HepG2 (cell line): ENCODE results near the gene CAPN12. TPM values are rescaled to one million over a fixed set of nuclear protein-coding genes. Genes with fewer than 3 reads are reported as not detected.

Experiments used
- ASH2L ChIP-seq: fragments of 300-600, 200-600 bp; sonication (generic); IDR thresholded peaks from 2 replicates; pipeline ENCODE4 v1.7.0; 2017; ENCODE audit warnings: low read depth, mild to moderate bottlenecking, moderate library complexity, mixed read lengths, low read length; ENCODE audit not compliant: insufficient read length
- CHD4 ChIP-seq: fragments of 200-600 bp; sonication (generic); IDR thresholded peaks from 2 replicates; pipeline ENCODE4 v1.7.0; 2017; ENCODE audit warnings: mild to moderate bottlenecking, low read length, borderline replicate concordance
- GATA4 ChIP-seq: sonication (generic); IDR thresholded peaks from 2 replicates; pipeline ENCODE4 v1.6.1; 2016; ENCODE audit warnings: antibody characterized with exemption, low read depth, borderline replicate concordance
- ISL2 ChIP-seq: sonication (generic); formaldehyde crosslinking; IDR thresholded peaks from 2 replicates; pipeline ENCODE4 v1.5.0; 2020; ENCODE audit warnings: missing genetic modification reagents
- KDM5B ChIP-seq: sonication (generic); formaldehyde crosslinking; IDR thresholded peaks from 2 replicates; pipeline ENCODE4 v1.4.0; 2020; ENCODE audit warnings: missing genetic modification reagents, mild to moderate bottlenecking, borderline replicate concordance
- MEF2D ChIP-seq: sonication (generic); formaldehyde crosslinking; IDR thresholded peaks from 2 replicates; pipeline ENCODE4 v1.5.1; 2020; ENCODE audit warnings: mild to moderate bottlenecking, missing genetic modification reagents
- MEIS1 ChIP-seq: sonication (generic); formaldehyde crosslinking; IDR thresholded peaks from 2 replicates; pipeline ENCODE4 v1.9.0; 2021; ENCODE audit warnings: mild to moderate bottlenecking, missing genetic modification reagents, moderate library complexity, borderline replicate concordance
- MNT ChIP-seq: fragments of 450-650 bp; IDR thresholded peaks from 2 replicates; pipeline ENCODE4 v1.6.1; 2016
- MTA1 ChIP-seq: sonication (generic); formaldehyde crosslinking; IDR thresholded peaks from 2 replicates; pipeline ENCODE4 v1.4.0; 2020; ENCODE audit warnings: missing genetic modification reagents, mild to moderate bottlenecking, borderline replicate concordance
- MTF1 ChIP-seq: sonication (generic); formaldehyde crosslinking; IDR thresholded peaks from 2 replicates; pipeline ENCODE4 v1.5.0; 2020; ENCODE audit warnings: missing genetic modification reagents
- NR2F6 ChIP-seq, 2 experiments: IDR thresholded peaks; 2 replicates each; pipeline ENCODE4 v1.6.1; 2016; ENCODE audit warnings: antibody characterized with exemption in 1 of 2, mild to moderate bottlenecking in 1 of 2
- PHF20 ChIP-seq: sonication (generic); formaldehyde crosslinking; IDR thresholded peaks from 2 replicates; pipeline ENCODE4 v1.5.0; 2020; ENCODE audit warnings: mild to moderate bottlenecking, missing genetic modification reagents
- RAD21 ChIP-seq: fragments of 450-650 bp; formaldehyde crosslinking; IDR thresholded peaks from 2 replicates; pipeline ENCODE4 v1.5.0; 2020; ENCODE audit warnings: mild to moderate bottlenecking
- SOX6 ChIP-seq, 2 experiments: fragments of 450-650 bp in 1 of 2; sonication (generic) in 1 of 2; formaldehyde crosslinking in 1 of 2; IDR thresholded peaks; 2 replicates each; pipeline versions ENCODE4 v1.4.0 to v1.6.1; 2017 to 2020; ENCODE audit warnings: antibody characterized with exemption in 1 of 2, mild to moderate bottlenecking in 1 of 2, missing genetic modification reagents in 1 of 2
- SP140L ChIP-seq: sonication (generic); formaldehyde crosslinking; IDR thresholded peaks from 2 replicates; pipeline ENCODE4 v1.4.0; 2020; ENCODE audit warnings: missing genetic modification reagents, borderline replicate concordance
- SP5 ChIP-seq: IDR thresholded peaks from 2 replicates; pipeline ENCODE4 v1.6.1; 2016; ENCODE audit warnings: low read depth, borderline replicate concordance
- SUZ12 ChIP-seq: fragments of 150-350 bp; IDR thresholded peaks from 2 replicates; pipeline ENCODE4 v1.6.1; 2014; ENCODE audit warnings: low read depth, low read length
- THRA ChIP-seq: sonication (generic); formaldehyde crosslinking; IDR thresholded peaks from 2 replicates; pipeline ENCODE4 v1.4.0; 2020; ENCODE audit warnings: missing genetic modification reagents, borderline replicate concordance
- YEATS2 ChIP-seq: sonication (generic); formaldehyde crosslinking; IDR thresholded peaks from 2 replicates; pipeline ENCODE4 v1.4.0; 2020; ENCODE audit warnings: missing genetic modification reagents, borderline replicate concordance
- ZBTB20 ChIP-seq: sonication (generic); formaldehyde crosslinking; IDR thresholded peaks from 2 replicates; pipeline ENCODE4 v1.8.1; 2023; ENCODE audit warnings: missing genetic modification reagents, low read depth, mild to moderate bottlenecking, borderline replicate concordance
- ZNF232 ChIP-seq: sonication (generic); formaldehyde crosslinking; IDR thresholded peaks from 2 replicates; pipeline ENCODE4 v1.4.0; 2020; ENCODE audit warnings: missing genetic modification reagents, borderline replicate concordance
- ZNF251 ChIP-seq: sonication (generic); formaldehyde crosslinking; IDR thresholded peaks from 2 replicates; pipeline ENCODE4 v1.9.0; 2021; ENCODE audit warnings: mild to moderate bottlenecking, missing genetic modification reagents
- ZNF557 ChIP-seq: sonication (generic); formaldehyde crosslinking; IDR thresholded peaks from 2 replicates; pipeline ENCODE4 v1.4.0; 2020; ENCODE audit warnings: missing genetic modification reagents
- ZNF749 ChIP-seq: sonication (generic); formaldehyde crosslinking; IDR thresholded peaks from 2 replicates; pipeline ENCODE4 v1.8.0; 2022; ENCODE audit warnings: mild to moderate bottlenecking, missing genetic modification reagents, moderate library complexity, borderline replicate concordance
- polyA plus RNA-seq, 8 experiments: library from polyadenylated mRNA; depleted of rRNA in 3 of 8; stranded (reverse) in 7 of 8; unstranded in 1 of 8; fragments of >200 nt; fragmentation: Illumina TruSeq in 4 of 8; extraction: Trizol in 4 of 8; gene quantifications; 2 replicates each; pipeline versions ENCODE4 v1.2.1 to v1.2.3, GENCODE V29; 2011 to 2016; ENCODE audit warnings: low read depth in 4 of 8, missing spikeins in 1 of 8, mixed read lengths in 1 of 8; ENCODE audit not compliant: insufficient read depth in 1 of 8
- total RNA-seq, 5 experiments: library from RNA; depleted of rRNA; stranded (reverse); fragments of >200 nt; fragmentation: Illumina TruSeq; extraction: Trizol; gene quantifications; 2 replicates each; pipeline ENCODE4 v1.2.3, GENCODE V29; 2016; ENCODE audit warnings: low read depth in 1 of 5
- TF ChIP-seq, protein P1 (sequence below): sonication (generic); formaldehyde crosslinking; IDR thresholded peaks from 2 replicates; pipeline ENCODE4 v1.5.0; 2020; ENCODE audit warnings: mild to moderate bottlenecking, low read depth, missing genetic modification reagents, borderline replicate concordance

Gene CAPN12
- total and polyA plus RNA-seq, 2 of the 13 experiments (the other 11 are each of a cell fraction or from before 2014, with no cell fraction given) = 1.6 to 13.6 TPM

DNA sequence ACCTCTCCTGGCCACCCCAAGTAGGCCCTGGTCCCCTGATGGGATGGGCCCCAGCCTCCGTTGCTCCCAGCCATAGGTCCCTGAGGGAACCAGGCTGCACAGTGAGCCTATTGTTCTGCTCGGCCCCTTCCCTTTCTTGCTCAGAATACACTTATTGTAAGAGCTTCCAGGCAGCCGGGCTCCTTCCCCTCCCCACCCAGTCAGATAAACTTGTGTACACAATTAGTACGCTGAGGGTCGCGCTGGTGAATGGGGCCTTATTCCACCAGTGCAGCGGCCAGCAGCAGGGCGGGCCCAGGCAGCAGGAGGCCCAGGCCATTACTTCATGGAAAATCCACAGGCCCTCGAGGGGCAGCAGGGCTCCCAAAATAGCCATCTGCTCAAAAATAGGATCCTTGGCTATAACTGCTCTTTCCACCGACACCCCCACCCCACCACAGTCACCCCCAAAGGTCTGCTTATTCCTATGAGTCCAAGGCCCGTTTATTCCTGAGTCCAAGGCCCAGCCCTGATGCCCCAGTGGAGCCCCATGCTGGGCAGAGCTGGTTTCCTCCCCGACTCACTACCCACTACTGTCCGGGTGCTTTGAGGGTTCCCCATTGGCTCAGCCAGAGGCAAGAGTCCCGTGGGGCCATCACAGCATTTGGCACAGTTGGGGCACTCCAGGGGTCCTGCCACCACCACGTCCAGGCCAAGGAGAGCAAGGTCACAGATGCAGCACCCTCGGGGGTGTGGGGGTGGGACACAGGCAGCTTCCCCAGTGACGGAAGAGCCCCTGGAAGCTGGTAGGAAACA, 22.1 kb downstream of the CAPN12 start (continued):
- TF ChIP-seq CHD4 = no peak
- TF ChIP-seq MEF2D (CRISPR knock-in tag) = 0 out of 2 replicates have a peak, but pooled peaks have one; percentile 38
- no peak for TF ChIP-seq NR2F6 (IDR thresholded peaks at IDR 0.05)
- peak; percentile 60; the same call in 1 of the 2 replicates for TF ChIP-seq NR2F6 (CRISPR knock-in tag; IDR thresholded peaks at IDR 0.05)
- peak; percentile 82 for TF ChIP-seq ZBTB20
- TF ChIP-seq MTF1 (CRISPR knock-in tag) = no peak
- no peak for TF ChIP-seq ZNF557 (CRISPR knock-in tag)
- TF ChIP-seq ZNF232 (CRISPR knock-in tag) = no peak; the same call in 1 of the 2 replicates
- TF ChIP-seq MEIS1 = no peak
- peak; percentile 47; the same call in 1 of the 2 replicates for TF ChIP-seq YEATS2 (CRISPR knock-in tag)
- no peak for TF ChIP-seq PHF20 (CRISPR knock-in tag)
- no peak for TF ChIP-seq RAD21 (CRISPR knock-in tag)
- TF ChIP-seq SP5 = peak; percentile 83
- peak; percentile 63; the same call in 1 of the 2 replicates for TF ChIP-seq THRA
- TF ChIP-seq ZNF251 (CRISPR knock-in tag) = no peak
- no peak for TF ChIP-seq SOX6 (IDR thresholded peaks at IDR 0.05)
- TF ChIP-seq SOX6 (CRISPR knock-in tag; IDR thresholded peaks at IDR 0.05) = peak; percentile 95
- TF ChIP-seq KDM5B (CRISPR knock-in tag) = no peak
- peak; percentile 38 for TF ChIP-seq ASH2L
- TF ChIP-seq SUZ12 = no peak
- TF ChIP-seq MTA1 (CRISPR knock-in tag) = peak; percentile 84
- peak; percentile 64; the same call in 1 of the 2 replicates for TF ChIP-seq GATA4
- TF ChIP-seq SP140L (CRISPR knock-in tag) = no peak
- TF ChIP-seq ZNF749 (CRISPR knock-in tag) = peak; percentile 53; the same call in 1 of the 2 replicates
- TF ChIP-seq, protein P1, sequence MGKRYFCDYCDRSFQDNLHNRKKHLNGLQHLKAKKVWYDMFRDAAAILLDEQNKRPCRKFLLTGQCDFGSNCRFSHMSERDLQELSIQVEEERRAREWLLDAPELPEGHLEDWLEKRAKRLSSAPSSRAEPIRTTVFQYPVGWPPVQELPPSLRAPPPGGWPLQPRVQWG (CRISPR knock-in tag) = no peak
- TF ChIP-seq ISL2 (CRISPR knock-in tag) = peak; percentile 61; the same call in 1 of the 2 replicates
- no peak for TF ChIP-seq MNT
